Skeletal muscle tissue (tissue), 4 donors: ENCODE data around the gene KDM3A. TPM values are rescaled to one million over a fixed set of nuclear protein-coding genes. Genes with fewer than 3 reads are reported as not detected.
A peak's percentile ranks its signal among the peaks of the same experiment; 100 is the strongest.

Experiments
- H3K27ac ChIP-seq: one replicate; pipeline ENCODE4 v1.7.0; 2013; ENCODE audit warnings: mild to moderate bottlenecking, low read depth, low read length, inconsistent platforms
- H3K27me3 ChIP-seq, 3 donors: one replicate each; pipeline ENCODE4 v1.7.0; 2013; ENCODE audit warnings: low read length in 3 of 3; ENCODE audit not compliant: control insufficient read depth in 3 of 3, insufficient read depth in 3 of 3
- H3K36me3 ChIP-seq, 3 donors: one replicate each; pipeline ENCODE4 v1.7.0; 2013; ENCODE audit warnings: low read length in 3 of 3; ENCODE audit not compliant: control insufficient read depth in 3 of 3, insufficient read depth in 3 of 3
- H3K4me1 ChIP-seq, 3 donors: one replicate each; pipeline ENCODE4 v1.7.0; 2013; ENCODE audit warnings: low read length in 3 of 3, mild to moderate bottlenecking in 3 of 3; ENCODE audit not compliant: control insufficient read depth in 3 of 3, insufficient read depth in 3 of 3
- H3K4me3 ChIP-seq, 3 donors: one replicate each; pipeline ENCODE4 v1.7.0; 2013; ENCODE audit warnings: low read length in 3 of 3
- H3K9ac ChIP-seq, 3 donors: one replicate each; pipeline ENCODE4 v1.7.0; 2013; ENCODE audit warnings: low read length in 3 of 3, mild to moderate bottlenecking in 3 of 3, moderate library complexity in 2 of 3, low read depth in 1 of 3
- H3K9me3 ChIP-seq, 3 donors: one replicate each; pipeline ENCODE4 v1.7.0; 2013; ENCODE audit warnings: low read length in 3 of 3; ENCODE audit not compliant: control insufficient read depth in 3 of 3
- total RNA-seq: library from RNA; depleted of rRNA; stranded (reverse); fragments of >200 nt; gene quantifications from one replicate; pipeline ENCODE4 v1.2.3, GENCODE V29; 2014
- donor health status: Osteomylitis.

KDM3A gene
- total RNA-seq, 1 donor from 2014 or later, result 41.2 TPM

DNA sequence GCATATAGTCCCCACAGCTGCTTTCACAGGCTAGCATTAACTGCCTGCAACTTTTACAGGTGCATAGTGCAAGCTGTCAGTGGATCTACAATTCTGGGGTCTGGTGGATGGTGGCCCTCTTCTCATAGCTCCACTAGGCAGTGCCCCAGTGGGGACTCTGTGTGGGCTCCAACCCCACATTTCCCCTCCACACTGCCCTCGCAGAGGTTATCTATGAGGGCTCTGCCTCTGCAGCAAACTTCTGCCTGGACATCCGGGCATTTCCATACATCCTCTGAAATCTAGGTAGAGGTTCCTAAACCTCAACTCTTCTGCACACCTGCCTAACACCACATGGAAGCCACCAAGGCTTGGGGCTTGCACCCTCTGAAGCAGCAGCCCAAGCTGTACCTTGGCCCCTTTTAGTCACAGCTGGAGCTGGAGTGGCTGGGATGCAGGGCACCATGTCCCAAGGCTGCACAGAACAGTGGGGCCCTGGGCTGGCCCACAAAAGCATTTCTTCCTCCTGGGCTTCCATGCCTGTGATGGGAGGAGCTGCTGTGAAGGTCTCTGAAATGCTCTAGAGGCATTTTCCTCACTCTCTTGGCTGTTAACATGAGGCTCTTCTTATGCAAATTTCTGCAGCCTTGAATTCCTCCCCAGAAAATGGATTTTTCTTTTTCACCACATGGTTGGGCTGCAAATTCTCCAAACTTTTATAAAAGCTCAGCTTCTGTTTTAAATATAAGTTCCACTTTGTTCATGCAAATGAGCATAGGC, 59.3 kb downstream of the KDM3A start:
- Histone ChIP-seq H3K4me1 (no peaks in the 10 kb centered on the region), H3K36me3 (peaks cover 14 to 50% (median 46%) of the 10 kb centered on the region in 3 donors), H3K27me3 (no peaks in the 10 kb centered on the region)

DNA sequence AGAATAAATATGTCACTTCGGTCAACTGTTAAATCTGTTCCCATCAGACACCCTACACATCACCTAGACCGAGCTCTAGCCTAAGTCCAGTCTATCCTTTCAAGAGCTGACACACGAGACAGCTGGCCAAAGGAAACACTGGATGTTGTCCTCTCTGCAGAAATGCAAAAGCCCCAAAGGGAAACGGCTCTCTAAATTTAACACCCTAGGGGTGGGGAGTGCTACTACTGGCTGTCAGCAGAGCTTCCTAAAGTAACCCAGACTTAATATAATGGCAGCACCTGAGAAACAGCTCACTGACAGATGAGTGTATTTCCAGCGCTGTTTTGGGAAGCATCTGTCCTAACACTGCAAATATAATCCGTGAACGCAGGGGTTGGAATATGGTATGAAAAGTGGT, 66.4 kb downstream of the KDM3A start:
- Histone ChIP-seq H3K4me3 (no peak overlapping the region), H3K36me3 (peaks cover 16 to 41% (median 31%) of the 10 kb centered on the region in 3 donors), H3K9ac (no peak overlapping the region), H3K27ac (no peak overlapping the region), H3K4me1 (peaks cover 13 to 26% (median 21%) of the 10 kb centered on the region in 3 donors), H3K27me3 (no peaks in the 10 kb centered on the region), H3K9me3 (no peaks in the 10 kb centered on the region)

More for the DNA sequence above, 59.3 kb downstream of the KDM3A start:
- H3K27ac ChIP-seq, result no peak overlapping the region
- no peak overlapping the region for H3K9ac ChIP-seq
- no peak overlapping the region for H3K4me3 ChIP-seq
- H3K9me3 ChIP-seq, result peaks cover 0 to 2% (median 0%) of the 10 kb centered on the region in 3 donors

DNA sequence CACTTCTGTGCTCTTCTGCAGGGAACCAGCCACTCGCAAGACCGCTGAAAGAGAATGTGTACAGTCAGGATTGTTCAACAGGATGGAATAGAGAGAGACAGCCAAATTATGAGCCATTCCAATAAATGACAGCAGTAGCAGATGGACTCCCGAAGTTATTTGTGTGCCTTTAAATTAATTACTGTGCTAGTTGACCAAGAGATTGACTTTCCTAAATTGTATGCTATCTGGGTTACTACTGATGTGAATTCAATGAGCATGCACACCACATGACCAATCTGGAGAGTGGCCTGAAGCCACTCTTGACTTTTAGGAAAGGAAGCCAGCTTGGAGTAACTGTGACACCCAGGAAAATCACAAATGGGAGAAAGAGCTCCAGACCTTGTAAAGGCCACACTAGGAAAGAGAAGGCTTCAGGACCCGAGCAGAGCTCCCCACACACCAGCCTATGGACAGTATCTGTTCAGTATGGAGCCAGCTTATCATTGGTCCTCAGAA, 69.3 kb downstream of the KDM3A start:
- Histone ChIP-seq H3K4me1 (peaks cover 27 to 43% (median 33%) of the 10 kb centered on the region in 3 donors), H3K9me3 (no peaks in the 10 kb centered on the region), H3K9ac (no peak overlapping the region), H3K4me3 (peak overlapping the region in 1 of 3 donors; percentile 15), H3K27ac (no peak overlapping the region), H3K27me3 (no peaks in the 10 kb centered on the region), H3K36me3 (peaks cover 7 to 27% (median 18%) of the 10 kb centered on the region in 3 donors)

DNA sequence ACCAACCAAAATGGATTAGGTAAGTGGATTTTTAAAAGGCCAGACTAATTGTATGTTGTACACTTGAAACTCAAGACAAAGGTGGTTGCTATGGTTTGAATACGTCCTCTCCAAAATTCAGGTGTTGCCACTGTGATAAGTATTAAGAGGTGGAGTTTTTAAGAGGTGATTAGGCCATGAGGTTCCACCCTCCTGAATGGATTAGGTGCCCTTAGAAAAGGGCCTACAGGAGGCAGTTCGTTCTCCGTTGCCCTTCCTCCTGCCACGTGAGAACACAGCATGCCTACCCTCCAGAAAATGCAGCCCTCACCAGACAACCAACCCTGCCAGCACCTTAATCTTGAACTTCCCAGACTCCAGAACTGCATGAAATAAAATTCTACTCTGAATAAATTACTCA, 70.9 kb downstream of the KDM3A start:
- Histone ChIP-seq H3K9me3 (no peaks in the 10 kb centered on the region), H3K27ac (peak overlapping the region; percentile 54), H3K4me3 (no peak overlapping the region), H3K9ac (no peak overlapping the region), H3K36me3 (peaks cover 4 to 19% (median 15%) of the 10 kb centered on the region in 3 donors), H3K4me1 (peaks cover 27 to 43% (median 33%) of the 10 kb centered on the region in 3 donors), H3K27me3 (no peaks in the 10 kb centered on the region)

DNA sequence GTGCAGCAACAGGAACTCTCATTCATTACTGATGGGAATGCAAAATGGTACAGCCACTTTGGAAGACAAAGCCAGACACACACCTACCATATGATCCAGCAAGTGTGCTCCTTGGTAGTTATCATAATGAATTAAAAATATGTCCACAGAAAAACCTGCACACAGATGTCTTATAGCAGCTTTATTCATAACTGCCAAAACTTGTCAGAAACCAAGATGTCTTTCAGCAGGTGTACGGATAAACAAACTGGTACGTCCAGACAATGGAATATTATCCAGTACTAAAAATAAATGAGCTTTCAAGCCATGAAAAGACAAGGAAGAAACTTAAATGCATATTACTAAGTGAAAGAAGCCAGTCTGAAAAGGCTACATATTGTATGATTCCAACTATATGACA, 71.7 kb downstream of the KDM3A start:
- Histone ChIP-seq H3K27ac (peak overlapping the region; percentile 72), H3K27me3 (no peaks in the 10 kb centered on the region), H3K9ac (no peak overlapping the region), H3K4me3 (no peak overlapping the region), H3K4me1 (peaks cover 27 to 41% (median 30%) of the 10 kb centered on the region in 3 donors), H3K9me3 (no peaks in the 10 kb centered on the region), H3K36me3 (peaks cover 4 to 18% (median 10%) of the 10 kb centered on the region in 3 donors)

DNA sequence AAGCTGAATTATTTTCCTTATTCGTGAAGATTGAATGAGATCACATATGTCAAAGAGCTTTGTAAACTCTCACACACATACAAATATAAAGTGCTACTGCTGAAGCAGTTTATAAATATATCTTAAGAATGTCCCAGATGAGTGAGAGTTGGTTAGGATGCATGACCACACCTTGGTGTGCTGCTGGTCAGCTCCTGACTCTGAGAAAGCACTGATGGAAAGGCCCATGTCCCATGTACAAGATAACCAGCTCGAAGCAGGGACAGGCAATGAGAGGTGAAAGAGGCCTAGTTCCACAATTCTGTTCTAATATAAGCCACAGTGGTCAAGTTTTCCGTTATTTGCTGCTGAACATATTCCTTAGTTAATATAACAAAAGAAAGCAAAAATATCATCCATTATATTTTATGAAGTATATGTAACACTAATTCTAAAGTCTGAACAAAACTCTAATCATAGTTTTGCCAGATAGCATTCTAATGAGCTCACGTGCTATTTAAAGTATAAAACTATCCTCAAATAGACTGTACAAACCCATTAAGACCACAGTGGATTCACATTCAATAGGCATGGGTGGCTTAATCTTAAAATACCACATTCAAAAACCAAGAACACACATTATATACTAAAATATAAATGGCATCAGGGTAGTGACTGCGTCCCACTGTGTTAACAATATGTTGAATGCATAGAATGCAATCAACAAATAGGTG, 72.9 kb downstream of the KDM3A start:
- no peak overlapping the region for H3K4me3 ChIP-seq
- no peak overlapping the region for H3K9ac ChIP-seq
- no peaks in the 10 kb centered on the region for H3K27me3 ChIP-seq
- peaks cover 26 to 35% (median 27%) of the 10 kb centered on the region in 3 donors for H3K4me1 ChIP-seq
- no peaks in the 10 kb centered on the region for H3K9me3 ChIP-seq
- peaks cover 4 to 7% (median 6%) of the 10 kb centered on the region in 3 donors for H3K36me3 ChIP-seq
- peak overlapping the region; percentile 72 for H3K27ac ChIP-seq

DNA sequence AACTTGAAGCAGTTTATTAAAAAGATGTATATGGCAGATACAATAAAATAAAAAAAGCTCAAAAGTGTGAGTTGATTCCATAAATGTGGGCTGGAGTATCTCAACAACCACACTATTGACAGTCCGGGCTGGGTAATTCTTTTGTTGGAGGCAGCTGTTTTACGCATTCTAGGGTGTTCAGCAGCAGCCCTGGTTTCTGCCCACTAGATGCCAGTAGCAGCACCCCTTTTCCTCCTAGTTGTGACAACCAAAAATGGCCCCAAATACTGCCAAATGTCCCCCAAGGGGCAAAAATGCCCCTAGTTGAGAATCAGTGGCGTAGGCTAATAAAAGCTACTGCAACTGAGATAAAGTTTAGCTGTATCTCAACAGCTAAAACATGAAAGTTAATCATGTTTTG, 77.3 kb downstream of the KDM3A start:
- peaks cover 0 to 6% (median 0%) of the 10 kb centered on the region in 3 donors for H3K36me3 ChIP-seq
- H3K4me3 ChIP-seq, result no peak overlapping the region
- no peaks in the 10 kb centered on the region for H3K27me3 ChIP-seq
- H3K27ac ChIP-seq, result no peak overlapping the region
- H3K9ac ChIP-seq, result no peak overlapping the region
- no peaks in the 10 kb centered on the region for H3K9me3 ChIP-seq
- peaks cover 6 to 10% (median 9%) of the 10 kb centered on the region in 3 donors for H3K4me1 ChIP-seq

DNA sequence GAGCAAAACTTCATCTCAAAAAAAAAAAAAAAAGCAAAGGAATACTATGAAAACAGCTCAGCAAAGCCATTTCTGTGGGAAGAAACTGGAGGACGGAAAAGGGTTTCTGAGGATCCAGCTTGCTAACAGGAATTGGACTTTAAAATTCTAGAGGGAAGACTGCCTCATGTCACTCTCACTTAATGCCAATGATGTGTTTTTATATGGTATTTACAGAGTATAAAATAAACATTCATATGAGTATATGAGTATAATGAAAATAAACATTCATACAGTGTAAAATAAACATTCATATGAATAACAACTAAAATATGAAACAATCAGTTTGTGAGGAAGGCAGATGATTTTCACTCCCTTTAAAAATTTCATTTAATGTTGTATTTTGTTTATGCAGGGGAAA, 78.2 kb downstream of the KDM3A start:
- Histone ChIP-seq H3K4me3 (no peak overlapping the region), H3K9me3 (no peaks in the 10 kb centered on the region), H3K36me3 (peaks cover 0 to 9% (median 0%) of the 10 kb centered on the region in 3 donors), H3K9ac (no peak overlapping the region), H3K27me3 (no peaks in the 10 kb centered on the region), H3K4me1 (peaks cover 0 to 2% (median 1%) of the 10 kb centered on the region in 3 donors), H3K27ac (no peak overlapping the region)

DNA sequence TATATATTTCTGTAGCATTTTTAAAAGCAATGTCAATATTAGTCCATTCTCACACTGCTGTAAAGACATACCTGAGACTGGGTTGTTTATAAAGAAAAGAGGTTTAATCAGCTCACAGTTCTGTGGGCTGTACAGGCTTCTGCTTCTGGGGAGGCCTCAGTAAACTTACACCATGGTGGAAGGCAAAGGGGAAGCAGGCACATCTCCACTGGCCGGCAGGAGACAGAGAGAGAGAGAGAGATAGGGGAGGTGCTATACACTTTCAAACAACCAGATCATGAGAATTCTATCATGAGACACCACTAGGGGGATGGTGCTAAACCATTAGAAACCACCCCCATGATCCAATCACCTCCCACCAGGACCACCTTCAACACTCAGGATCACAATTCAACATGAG, 79.0 kb downstream of the KDM3A start:
- H3K4me3 ChIP-seq, result no peak overlapping the region
- H3K27ac ChIP-seq, result no peak overlapping the region
- no peak overlapping the region for H3K9ac ChIP-seq
- H3K27me3 ChIP-seq, result no peaks in the 10 kb centered on the region
- peaks cover 0 to 9% (median 0%) of the 10 kb centered on the region in 3 donors for H3K36me3 ChIP-seq
- no peaks in the 10 kb centered on the region for H3K4me1 ChIP-seq
- H3K9me3 ChIP-seq, result no peaks in the 10 kb centered on the region

DNA sequence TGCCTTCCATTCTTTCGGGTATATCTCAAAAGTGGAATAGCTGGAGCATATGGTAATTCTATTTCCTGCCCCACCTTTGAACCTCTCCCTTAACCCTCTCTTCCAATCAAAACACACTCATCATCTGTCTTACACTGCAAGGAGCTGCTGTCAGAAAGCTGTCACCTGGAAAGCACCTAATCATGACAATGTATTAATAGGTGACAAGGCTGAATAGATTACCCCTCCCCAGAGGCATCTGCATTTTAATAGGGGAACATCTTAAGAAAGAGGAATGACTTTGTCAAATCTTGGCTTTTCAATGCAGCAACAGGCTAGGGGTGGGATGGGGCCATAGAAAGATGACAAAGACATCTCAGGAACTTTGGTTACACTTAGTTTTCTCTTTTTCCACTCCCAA, 80.8 kb downstream of the KDM3A start:
- H3K9ac ChIP-seq, result no peak overlapping the region
- no peak overlapping the region for H3K4me3 ChIP-seq
- H3K9me3 ChIP-seq, result no peaks in the 10 kb centered on the region
- H3K36me3 ChIP-seq, result peaks cover 0 to 13% (median 5%) of the 10 kb centered on the region in 3 donors
- H3K4me1 ChIP-seq, result no peaks in the 10 kb centered on the region
- H3K27ac ChIP-seq, result no peak overlapping the region
- H3K27me3 ChIP-seq, result no peaks in the 10 kb centered on the region
